HG03575 (cell line): ENCODE measurements around the gene SIAH3.

Experiments
- ATAC-seq: cut with Tn5 transposase; IDR thresholded peaks from one replicate; pipeline ENCODE4 v1.9.1; 2021; ENCODE audit not compliant: unreplicated experiment, insufficient number of reproducible peaks, low FRiP score; ENCODE audit errors: extremely low read depth

SIAH3 gene

GRCh38 chr13:45865414-45865813 is 13.9 kb upstream of the SIAH3 start:
- no peak for ATAC-seq

GRCh38 chr13:45863709-45864590 is 12.4 kb upstream of the SIAH3 start:
- no peak for ATAC-seq

- ATAC-seq, result no peak
These were observed 9.8 kb upstream of the SIAH3 start for GRCh38 chr13:45861322-45861721.

- no peak for ATAC-seq
These were observed 8.7 kb upstream of the SIAH3 start for GRCh38 chr13:45860240-45860639.

- ATAC-seq, result no peak
These were observed 8.2 kb upstream of the SIAH3 start for GRCh38 chr13:45859705-45860104.

GRCh38 chr13:45852494-45852893 is 941 bp upstream of the SIAH3 start:
- no peak for ATAC-seq

DNA sequence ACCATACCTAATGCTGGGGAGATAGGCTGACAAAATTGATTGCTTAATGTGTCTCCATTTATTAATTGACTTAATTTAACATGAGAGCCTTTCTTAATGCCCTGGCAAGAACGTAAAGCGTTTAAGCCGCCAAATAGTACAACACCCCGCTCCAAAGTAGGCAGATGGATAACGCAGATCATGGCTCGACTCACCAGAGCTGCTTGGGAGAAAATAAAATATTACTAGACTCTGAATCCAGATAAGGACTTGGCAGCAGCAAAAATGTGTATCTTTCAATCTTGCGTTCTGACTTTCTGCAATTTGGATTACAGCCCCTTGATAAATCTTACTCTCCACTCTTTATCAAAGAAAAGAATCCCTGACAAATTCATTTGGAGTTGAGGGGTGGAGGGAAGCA is 403 bp upstream of the SIAH3 start:
- no peak for ATAC-seq

- no peak for ATAC-seq
These were observed 1.4 kb downstream of the SIAH3 start for GRCh38 chr13:45850027-45850613.

DNA sequence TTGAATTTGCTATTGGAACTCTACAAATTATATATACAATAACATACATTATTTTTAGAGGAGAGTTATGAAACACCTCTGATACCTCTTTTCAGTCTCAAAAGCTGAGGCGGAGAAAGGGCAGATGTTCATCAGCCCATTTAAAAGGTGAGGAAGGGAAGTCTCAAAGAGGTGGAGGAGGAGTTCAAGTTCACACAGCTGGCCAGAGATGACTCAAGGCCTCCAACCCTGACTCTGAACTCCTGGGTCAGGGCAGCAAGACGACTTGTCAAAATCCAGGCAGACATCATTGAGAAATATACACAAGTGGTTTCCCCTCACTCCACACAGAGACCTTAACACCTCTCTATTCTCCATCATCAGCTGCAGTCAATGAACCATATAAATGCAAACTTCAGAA is 2.1 kb downstream of the SIAH3 start:
- no peak for ATAC-seq

- no peak for ATAC-seq
These were observed 3.9 kb downstream of the SIAH3 start for GRCh38 chr13:45847554-45848224.

DNA sequence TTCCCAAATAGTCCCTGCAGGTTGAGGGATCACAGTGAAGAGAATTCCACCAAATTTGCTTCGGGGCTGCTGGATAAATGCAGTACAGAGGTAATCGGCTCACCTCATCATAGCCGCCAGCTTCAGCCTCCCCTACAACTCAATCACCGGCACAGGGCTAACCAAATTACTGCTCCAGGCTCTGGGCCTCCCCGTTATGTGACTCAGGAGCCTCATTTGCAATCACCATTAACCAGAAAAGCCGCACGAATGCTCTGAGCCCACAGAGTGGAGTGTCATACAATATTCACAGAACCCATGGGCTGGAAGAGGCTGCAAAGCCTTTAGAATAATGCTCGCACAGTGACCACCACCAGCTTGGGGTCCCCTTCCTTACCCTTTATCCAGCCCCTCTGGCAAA is 4.9 kb downstream of the SIAH3 start:
- ATAC-seq, result no peak

DNA sequence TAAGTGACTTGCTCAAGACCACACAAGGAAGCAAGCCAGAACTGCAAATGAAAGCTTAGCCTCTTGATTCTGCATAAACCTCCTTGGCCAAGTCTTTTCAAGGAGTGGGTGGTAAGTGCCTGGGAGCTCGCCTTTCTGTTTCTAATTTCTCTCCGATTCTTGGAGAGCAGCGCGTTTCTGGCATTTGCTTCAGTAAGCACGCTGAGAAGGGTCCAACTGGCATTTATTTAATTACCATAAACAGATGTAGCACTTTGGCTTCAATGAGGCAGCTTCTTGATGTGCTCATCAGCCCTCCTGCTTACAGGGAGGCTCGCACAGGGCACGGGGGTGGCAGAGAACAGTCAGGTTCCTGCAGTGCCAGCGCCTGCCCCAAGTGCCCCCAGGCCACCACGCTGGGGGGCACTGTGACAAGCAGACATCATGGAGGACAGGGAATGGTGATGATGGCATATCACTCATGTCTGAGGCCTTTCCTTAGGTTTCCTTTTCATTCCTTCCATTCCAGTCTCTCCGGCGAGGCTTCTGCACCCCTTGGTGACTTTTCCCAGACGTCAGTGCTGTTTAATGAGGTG is 13.3 kb downstream of the SIAH3 start:
- no peak for ATAC-seq

DNA sequence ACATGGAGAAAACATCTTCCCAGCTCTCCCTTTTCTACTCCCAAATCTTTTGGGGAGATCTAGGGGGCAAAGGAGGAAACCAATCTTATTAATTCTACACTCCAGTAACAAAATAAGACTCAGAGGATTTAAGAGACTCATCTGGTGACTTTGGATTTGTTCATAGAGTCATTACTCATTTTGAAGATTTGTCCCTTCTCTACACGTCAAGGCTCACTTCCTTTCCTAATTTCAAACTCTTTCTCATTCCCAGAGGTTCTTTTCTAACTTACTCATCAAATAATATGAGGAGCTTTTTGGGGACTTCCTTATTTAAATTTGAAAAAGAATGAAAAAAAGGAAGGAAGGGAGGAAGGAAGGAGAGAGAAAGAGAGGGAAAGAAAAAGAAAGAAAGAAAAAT is 14.4 kb downstream of the SIAH3 start:
- ATAC-seq, result no peak

GRCh38 chr13:45834411-45834994 is 17.1 kb downstream of the SIAH3 start:
- no peak for ATAC-seq

DNA sequence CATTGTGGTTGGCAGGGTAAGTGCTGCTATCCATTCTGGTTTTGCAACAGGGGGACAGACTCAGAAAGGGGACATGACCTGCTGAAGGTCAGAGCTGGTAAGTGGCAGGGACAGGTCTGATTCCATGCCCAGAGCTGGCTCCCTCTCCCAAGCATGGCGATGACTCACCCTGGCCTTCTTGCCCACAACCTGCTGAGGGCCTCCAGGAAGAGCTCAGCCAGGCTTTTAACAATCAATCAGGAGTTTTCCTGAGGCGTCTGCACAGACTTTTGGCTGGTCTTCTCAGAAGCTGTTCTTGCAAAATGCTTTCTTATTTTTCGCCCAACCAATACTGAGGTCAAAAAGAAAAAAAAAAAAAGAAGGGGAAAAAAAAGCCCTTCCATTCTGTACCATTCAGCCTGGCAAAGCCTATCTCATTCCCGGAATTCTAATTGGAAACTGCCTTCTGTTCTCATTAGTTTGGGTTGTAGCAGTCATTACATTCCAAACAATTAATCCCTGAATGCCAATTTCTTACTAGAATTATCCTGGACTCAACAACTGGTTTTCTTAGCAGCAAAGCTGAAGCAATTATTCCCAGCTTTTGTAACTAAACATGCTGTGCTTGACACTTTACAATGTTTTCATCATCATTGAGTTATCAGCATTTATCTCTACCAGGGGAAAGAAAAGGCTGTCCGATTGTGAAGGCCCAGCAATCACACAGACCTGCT is 17.7 kb downstream of the SIAH3 start:
- no peak for ATAC-seq

GRCh38 chr13:45833242-45833641 is 18.3 kb downstream of the SIAH3 start:
- no peak for ATAC-seq

DNA sequence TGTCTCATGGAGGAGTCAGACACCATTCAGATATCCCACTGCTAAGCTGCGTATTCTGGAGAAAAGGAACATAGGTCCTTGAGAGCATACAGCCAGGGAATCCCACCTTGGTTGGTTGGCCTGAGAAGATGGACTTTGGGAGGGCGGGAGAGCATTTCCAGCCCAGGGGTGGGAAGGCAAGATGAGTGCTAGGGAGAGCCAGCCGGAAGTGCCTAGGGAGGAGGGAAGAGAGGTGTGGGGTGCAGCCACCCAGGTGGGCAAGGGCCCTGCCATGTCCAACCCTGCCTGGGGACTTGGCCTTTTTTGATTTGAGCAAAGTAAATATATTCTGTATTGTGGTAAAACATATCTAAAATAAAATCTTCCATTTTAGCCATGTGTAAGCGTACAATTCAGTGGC is 19.7 kb downstream of the SIAH3 start:
- ATAC-seq, result no peak

DNA sequence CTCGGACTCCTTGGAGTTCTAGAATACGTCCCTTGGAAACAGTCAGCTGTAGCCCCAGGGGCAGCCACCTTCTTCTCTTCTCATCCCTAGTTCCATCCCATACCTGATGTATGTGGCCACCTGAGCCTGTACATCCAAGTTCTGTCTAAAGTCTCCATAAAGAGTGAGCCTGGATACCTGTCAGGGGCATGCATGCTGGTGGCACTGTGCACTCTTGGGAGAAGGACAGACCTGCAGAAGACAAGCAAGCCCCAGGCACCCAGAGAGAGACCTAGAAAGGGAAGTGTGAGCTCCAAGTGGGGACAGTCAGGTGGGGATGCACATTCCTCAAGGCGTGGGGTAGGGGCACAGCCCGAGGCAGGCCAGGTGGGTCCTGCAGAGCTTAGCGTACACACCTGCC is 21.4 kb downstream of the SIAH3 start:
- no peak for ATAC-seq
